HG02852 (cell line): Measurements from ENCODE around the gene ZNF597.

Experiments used
- ATAC-seq: cut with Tn5 transposase; IDR thresholded peaks from one replicate; pipeline ENCODE4 v1.9.1; 2021; ENCODE audit warnings: mild to moderate bottlenecking, moderate library complexity; ENCODE audit not compliant: unreplicated experiment

The ZNF597 gene, protein sequence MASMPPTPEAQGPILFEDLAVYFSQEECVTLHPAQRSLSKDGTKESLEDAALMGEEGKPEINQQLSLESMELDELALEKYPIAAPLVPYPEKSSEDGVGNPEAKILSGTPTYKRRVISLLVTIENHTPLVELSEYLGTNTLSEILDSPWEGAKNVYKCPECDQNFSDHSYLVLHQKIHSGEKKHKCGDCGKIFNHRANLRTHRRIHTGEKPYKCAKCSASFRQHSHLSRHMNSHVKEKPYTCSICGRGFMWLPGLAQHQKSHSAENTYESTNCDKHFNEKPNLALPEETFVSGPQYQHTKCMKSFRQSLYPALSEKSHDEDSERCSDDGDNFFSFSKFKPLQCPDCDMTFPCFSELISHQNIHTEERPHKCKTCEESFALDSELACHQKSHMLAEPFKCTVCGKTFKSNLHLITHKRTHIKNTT

DNA sequence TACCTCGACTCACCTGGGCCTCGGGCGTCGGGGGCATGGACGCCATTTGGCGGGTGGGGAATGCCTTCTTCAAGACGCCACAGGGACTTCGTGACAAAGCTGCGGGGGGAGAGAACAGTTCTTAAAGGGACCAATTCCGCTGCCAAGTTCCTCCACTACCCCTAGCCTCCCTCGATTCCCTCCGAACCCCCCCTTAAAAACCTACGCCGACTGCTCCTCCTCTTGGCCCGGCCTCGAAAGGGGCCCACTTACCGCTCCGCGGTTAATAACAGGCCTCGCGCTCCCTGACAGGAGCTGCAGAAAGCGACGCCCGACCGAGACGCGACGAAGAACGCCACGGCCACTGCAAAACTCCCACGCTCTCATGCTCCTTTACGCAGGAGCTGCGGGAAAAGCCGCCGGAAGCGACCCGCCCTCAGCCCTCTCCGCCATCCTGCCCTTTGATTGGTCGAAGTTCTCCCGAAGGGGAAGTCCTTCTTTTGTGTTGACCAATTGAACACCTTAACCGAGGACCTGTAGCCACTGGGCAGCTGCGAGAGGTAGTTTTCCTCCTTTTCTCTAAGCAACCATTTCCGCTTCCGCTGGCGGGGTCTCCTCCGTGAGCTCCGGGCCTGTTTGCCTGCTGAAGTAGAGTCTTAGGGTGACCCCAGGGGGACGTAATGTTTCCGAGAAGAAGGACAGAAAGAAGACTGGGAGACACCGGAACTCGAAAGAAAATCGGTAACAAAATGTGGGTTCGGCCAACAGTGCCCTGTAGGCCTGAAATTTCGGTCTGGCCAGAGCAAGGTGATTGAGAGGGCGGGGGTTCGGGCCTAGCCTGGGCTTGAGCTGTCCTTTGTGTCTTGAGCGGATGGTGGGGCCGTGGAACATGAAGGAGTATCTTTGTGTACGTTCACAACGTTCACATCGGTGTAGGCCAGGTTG lies at the start of gene ZNF597, which contains the start of gene NAA60:
Gene ZNF597 (minus strand): TSS at position 397 of the 924 bp plus-strand sequence. CDS start 351 bp downstream, at position 46.
Gene NAA60 (plus strand): TSS at position 573 of the 924 bp plus-strand sequence. CDS start 32,548 bp downstream, outside the sequence.
- peak; percentile 89 for ATAC-seq

DNA sequence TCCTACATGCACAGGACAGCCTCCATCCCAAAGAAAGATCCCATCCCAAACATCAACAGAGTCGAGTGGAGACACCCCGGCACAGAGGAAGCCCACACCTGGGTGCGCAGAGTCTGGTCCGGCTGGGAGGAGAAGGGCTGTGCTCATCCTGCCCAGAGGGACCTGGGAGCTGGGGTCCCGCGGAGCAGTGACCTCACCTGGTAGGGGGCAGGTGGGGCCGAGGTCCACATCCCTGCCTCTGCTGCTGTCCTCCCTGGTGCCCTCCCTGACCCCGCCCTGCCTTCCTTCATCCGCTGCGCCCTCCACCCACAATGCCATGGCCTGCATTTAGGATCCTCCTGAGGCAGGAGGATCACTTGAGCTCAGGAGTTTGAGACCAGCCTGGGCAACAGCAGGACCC lies 49.1 kb upstream of the ZNF597 start:
- ATAC-seq, result no peak

DNA sequence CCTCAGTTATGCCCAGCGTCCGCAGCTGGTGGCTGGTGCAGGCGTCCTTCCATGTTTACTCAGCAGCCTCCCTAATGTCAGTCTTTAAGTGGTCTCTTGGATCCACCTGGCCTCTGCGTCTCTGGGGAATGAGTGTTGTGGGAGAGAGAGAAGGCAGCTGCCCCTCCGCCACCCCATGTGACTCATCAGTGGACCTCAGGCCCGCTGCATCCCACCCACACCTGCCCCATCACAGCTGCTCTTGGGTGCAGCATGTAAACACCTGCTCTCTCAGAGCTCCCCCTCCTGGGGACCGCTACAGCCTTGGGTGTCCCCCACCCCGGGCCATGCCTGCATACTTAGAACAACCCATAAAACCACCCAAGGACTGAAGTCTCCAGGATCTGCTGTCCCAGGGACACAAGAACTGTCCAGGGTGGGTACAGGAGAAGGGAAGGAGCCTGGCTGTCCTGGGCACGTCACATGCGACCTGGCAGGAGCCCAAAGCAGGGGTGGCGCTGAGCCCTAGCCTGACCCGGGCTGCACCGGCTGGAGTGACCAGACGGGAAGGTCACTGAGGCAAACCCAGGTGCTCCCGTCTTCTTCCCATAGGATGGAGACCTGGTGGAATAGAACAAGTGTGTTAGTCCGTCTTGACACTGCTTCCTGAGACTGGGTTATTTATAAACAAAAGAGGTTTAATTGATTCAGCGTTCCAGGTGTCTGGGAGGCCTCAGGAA lies 47.8 kb upstream of the ZNF597 start:
- no peak for ATAC-seq

DNA sequence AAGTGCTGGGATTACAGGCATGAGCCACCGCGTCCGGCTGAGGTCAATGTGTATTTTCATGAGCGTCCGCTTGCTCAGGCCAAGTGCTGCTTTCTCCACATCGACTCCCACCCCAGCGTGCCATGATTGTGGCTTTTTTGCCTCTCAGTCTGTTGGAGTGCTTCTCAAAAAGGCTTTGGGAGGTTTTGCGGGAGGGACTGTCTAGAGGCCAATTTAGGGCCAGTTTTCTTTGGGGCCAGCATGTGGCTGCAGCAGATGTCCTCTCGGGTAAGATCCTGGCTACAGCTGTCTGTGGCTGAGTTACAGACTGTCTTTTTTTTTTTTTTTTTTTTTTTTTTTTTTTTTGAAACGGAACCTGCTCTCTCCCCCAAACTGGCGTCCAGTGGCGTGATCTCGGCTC lies 45.5 kb upstream of the ZNF597 start:
- ATAC-seq, result no peak

DNA sequence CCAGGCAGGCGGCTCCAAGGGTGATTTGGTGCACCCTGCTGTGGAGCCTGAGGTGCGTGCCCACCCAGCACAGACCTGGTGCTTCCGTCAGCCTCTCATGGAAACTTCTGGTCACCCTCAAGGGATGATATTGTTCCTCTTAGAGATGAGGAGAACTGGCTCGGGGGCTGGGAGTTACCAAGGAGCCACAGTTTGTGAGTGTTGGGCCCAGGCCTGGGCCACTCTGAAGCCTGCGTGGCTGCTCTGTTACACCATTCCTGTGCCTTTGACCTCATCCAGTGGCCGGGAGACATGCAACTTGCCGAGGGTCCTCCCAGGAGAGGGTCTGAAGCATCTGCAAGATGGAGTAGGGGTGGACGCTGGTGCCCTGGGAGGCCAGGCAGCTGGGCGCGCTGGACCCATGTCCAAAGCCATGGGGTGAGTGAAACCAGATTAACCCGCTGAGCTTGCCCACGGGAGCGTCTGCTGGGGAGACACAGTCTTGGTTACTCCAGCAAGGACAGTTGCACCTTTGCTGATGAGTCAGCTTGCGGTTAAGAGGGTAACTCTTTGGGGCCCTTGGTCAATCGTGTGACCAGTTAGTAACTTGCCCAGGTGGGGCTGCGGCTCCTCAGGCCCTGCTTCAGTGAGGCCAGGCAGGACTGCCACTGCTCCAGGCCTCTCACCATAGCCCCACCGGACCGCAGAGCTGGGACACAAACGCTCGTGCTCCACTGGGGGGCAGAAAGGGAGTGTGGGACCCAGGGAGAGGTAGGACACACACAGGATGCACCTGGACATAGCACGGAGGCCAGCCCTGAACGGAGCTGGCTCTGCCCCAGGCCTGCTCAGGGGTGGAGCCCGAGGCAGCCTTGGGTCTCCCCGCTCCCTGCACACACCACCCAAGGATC lies 44.5 kb upstream of the ZNF597 start:
- ATAC-seq, result no peak

DNA sequence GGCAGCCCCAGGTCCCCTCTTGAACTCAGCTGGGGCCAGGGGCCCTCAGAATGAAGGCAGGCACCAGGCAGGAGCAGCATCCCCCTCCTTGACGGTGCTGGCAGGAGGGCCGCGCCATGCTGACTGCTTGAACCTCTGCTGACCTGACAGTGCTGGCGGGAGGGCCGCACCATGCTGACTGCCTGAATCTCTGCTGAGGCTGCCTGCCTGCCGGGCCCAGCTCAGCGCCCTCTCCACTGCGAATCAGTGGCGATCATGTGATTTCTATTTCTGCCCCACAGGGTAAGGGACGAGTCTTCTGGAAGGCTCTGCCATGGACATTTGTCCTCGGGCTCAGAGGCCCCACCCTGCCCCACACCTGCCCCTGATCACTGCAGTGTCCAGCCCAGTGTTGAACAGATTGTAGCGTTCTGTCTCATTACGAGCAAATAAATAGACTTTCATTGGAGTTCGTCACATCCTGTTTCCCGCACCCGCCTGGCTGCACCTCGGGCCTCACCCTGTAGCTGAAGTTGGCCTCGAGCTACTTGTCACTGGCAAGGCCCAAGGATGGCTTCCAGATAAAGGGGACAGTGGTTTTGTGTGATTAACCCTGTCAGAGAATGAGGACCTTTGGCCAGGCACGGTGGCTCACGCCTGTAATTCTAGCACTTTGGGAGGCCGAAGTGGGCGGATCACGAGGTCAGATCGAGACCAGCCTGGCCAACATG lies 43.4 kb upstream of the ZNF597 start:
- no peak for ATAC-seq

DNA sequence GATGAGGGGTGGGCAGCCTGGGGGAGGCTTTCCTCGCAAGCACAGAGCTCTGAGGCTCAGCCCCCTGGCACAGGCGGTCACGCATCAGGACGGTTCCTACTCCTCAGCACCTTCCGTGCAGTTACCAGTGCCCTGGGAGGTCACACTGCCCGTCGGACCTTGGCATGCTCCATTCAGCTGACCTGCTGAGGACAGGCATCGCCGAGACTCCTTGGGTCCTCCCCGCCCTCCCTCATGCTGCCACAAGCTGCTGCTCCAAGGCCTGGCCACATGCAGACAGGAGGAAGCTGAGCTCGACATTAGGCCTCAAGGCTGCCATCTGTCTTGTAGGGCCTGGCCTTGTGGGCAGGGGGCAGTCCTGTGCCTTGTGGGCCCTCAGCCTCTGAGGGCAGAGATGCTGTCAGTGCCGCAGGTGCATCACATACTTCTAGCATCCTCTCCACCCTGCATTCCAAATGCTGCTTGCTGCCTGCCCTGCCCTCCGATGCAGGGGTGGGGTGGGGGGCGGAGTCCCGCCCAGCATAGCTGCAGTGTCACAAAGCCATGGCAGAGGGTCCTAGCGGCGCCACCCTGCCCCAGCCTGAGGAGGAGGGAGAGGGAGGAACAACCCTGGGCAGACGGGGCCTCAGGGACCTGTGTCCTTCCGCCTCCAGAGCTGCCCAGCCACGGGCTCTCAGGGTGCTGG lies 42.7 kb upstream of the ZNF597 start:
- no peak for ATAC-seq

DNA sequence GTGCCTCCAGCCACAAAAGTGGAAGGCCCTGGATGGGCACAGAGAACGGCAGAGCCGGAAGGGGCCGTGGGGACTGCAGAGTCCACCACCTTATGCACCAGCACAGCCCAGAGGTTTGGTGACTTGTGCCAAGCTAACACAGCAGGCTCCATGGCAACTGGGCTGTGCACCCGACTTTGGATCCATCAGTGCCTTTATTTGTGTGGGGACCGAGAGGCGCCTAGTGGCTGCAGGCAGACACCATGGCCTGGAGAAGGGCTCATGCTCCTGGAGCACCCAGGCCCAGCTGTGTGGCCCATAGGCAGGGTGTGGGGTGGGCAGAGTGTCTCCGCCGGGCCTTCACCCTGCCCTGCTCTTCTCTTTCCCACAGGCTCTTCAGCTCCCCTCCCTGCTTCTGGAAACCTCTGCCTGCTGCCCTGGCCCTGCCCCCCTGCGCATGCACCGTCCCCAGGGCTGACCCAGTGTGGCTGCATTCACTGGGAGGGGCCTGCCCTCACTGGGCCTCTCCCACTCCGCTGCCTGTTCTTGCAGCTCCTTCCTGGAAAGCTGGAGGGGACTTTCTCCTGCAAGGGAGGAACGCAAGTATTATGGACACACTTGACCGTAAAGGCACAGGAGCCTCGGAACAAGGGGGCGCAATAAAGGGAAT lies 41.9 kb upstream of the ZNF597 start:
- no peak for ATAC-seq

DNA sequence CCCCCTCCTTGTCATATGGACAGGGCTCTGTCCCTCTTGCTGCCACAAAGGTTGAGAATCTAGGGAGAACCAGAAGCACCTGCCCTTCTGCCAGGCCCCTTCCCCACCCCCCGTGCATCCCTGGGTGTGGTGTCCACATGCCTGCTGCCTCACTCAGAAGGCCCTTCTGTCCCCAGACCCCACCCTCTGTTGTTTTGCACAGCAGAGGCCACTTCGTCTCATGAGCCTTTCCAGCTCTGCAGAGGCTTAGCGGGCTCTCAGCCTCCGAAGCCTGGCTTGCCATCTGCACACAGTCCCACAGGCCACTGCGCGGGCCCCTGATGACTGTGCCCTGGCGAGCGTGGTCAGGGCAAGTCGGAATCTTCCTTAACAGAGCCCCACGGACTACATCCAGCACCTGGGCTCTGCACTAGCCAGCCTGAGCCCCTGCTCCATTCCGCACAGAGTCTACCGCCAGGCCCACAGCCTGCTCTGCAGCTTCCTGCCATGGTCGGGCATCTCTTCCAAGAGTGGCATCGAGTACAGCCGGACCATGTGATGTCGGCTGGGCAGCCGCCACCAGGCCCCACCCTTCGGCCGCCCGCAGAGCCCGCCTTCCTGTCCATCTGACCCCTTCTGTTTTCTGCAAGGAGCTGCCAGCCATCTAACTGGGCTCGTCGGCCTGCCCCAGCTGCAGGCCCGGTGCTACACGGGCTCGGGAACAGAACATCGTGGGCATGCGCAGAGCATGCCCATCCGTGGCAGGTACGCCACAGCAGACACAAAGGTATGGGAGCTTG lies 41.2 kb upstream of the ZNF597 start:
- ATAC-seq, result no peak

DNA sequence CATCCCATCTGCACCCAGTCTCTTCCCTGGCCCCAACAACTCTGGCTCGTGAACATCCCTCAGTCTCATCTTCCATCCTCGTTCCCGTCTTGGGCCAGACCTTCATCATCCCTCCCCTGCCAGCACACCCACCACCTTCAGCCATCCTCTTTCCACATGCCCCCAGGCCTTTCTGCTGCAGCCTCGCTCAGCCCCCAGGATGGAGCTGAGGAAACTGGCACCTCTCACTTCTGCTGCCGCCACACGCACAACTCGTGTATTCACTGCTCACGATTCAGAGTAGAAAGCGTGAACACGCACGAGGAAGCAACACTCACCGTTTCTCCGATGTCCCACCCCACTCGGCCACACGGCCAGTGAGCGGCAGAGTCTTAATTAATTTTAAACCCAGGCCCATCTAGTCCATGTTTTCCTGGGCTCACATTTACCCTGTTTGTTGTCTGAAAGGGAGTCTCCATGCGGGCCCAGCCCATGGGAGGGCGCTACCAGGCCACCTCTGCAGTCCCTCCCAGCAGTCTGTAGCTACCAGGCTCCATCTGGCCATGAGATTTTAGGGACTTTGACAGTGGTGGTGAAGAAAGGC lies 39.4 kb upstream of the ZNF597 start:
- ATAC-seq, result no peak

DNA sequence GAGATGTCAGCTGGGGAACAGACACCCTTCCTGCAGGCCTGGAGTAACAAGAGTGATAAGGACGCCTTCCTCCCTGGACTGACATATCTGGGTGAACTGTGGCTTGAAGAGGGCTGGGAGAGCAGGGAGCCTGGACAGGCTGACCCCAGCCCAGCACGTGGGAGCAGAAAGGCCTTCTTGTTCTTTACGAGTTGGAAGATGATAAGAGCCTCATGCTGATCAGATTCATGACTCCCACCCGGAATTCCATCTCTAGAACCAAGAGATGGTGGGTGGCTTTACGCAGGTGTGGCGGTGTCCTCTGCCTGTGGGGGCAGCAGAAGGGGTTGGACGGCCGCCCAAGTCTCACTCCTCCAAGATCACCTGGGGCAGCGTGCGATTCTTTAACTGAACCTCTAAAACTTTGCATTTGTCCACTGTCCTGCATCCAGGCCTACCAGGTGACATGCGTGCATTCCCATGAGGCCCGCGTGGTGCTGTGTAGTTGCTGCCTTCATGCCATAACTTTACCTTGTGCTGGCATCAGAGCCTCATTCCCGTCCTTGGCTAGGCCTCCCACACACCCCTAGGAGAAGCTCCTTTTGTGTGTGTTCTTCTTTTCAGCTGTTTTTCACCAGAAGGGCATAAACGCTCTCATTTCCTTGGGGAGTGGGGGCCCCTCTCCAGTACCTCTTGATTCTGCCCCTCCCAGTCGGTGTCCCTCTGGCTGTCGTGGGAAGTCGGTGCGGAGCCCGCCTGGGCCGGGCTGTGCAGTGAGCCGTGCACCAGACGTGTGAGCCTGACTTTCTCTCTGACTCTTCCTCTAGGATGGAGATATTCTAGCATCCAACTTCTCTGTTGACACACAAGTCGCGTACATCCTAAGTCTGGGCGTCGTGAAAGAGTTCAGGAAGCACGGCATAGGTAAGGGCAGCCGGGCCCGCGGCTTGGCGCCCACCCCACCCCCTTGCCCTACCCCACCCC lies 38.7 kb upstream of the ZNF597 start:
- no peak for ATAC-seq

DNA sequence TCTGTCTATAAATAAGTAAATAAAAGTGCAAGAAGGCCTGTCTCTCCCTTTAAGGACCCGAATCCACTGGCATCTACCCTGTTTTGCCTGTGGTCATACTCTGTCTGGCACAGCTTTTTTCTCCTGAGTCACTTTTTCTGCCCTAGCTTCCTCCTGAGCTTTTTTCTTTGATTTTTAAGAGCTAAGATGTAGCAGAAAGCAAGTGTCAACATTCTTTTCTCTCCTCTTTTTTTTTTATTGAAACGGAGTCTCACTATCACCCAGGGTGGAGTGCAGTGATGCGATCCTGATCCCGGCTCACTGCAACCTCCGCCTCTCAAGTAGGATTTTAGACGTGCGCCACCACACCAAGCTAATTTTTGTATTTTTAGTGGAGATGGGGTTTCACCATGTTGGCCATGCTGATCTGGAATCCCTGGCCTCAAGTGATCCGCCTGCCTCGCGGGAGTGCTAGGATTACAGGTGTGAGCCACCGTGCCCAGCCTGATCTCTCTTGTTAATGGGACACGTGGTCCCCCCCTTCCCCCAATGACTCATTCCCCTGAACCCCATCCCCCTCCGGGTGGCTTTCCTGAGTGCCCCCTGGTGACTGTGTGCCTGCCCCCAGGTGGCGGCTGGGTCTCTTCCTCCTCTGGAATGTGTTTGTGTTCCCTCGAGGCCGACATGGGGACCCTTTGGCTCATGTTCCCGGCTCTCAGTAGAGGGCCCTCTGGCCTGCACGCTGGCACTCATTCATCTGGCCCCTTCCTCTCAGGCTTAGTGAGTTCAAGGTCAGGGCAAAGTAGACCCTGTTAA lies 37.8 kb upstream of the ZNF597 start:
- no peak for ATAC-seq

DNA sequence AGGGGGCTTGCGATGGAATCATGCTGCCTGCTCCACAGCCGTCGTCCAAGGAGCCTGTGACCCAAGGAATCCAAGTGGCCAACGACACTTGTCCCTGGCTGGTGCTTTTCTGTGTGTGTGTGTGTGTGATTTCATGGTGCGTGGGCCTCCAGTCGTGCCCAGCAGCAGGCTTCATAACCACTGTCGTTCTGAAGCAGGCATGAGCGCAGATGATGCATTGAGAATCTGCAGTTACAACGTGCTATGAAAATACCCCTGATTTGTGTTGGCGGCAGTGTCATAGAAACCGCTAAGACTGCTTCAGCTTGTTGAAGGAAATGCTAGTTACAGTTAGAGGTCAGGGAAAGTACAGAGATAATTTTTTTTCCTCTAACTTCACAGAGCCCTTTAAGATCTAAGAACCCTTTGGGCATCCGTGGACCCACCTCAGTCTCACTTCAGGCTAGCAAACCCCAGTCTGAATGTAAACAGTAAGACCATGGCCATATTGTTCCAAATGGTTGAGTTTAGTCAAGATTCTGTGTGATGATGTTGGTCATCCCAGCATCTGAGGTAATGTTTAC lies 36.4 kb upstream of the ZNF597 start:
- ATAC-seq, result no peak

DNA sequence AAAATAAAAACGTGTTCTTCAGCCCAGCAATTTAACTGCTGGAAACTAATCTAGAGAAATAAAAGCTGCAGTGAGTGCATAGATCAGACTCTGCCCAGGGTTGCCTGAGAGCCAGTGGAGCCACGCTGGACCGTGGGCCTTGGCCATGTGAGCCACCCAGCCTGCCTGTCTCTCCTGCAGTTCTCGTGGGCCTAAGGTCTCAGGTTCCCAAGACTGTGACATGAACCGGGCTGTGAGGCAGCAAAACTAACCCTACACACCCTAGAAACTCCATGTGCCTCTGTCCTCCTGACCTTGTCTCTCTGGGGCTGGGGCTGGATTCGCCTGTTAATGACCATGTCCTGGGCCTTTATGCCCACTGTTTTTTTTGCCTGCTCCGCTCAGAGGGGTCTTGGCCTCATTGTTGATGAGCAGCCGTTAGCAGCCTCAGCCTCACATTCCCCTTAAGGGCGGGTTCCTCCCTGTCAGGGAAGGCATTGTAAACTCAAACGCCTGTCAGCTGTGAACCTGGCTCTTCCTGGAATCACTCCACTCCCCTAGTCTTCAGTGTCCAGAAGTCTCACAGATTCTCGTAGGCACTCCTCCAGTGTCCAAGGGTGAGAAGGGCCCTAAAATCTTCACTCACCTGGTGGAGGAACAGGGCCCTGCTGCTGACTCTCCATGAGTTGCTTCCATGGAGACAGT lies 35.1 kb upstream of the ZNF597 start:
- ATAC-seq, result no peak
